GM21360 (cell line): Measurements from ENCODE around the gene NOD1.
A peak's percentile ranks its signal among the peaks of the same experiment; 100 is the strongest.

ENCODE experiments used
- ATAC-seq: cut with Tn5 transposase; IDR thresholded peaks from one replicate; pipeline ENCODE4 v1.9.1; 2021; ENCODE audit warnings: mild to moderate bottlenecking, moderate library complexity; ENCODE audit not compliant: unreplicated experiment

The NOD1 gene

GRCh38 chr7:30450240-30450982, 28.2 kb downstream of the NOD1 start:
- no peak for ATAC-seq

GRCh38 chr7:30448461-30449189, 30.0 kb downstream of the NOD1 start:
- ATAC-seq: no peak

- ATAC-seq: no peak
Observed at GRCh38 chr7:30447466-30447865, 31.1 kb downstream of the NOD1 start.

- no peak for ATAC-seq
Observed at GRCh38 chr7:30446266-30446665, 32.3 kb downstream of the NOD1 start.

GRCh38 chr7:30445770-30446169, 32.8 kb downstream of the NOD1 start:
- ATAC-seq: peak; percentile 97

GRCh38 chr7:30437823-30438574, 40.6 kb downstream of the NOD1 start:
- ATAC-seq: no peak

GRCh38 chr7:30436518-30436917, 42.1 kb downstream of the NOD1 start:
- ATAC-seq: no peak

GRCh38 chr7:30436046-30436445, 42.5 kb downstream of the NOD1 start:
- no peak for ATAC-seq

GRCh38 chr7:30434140-30434799, 44.3 kb downstream of the NOD1 start:
- no peak for ATAC-seq

- no peak for ATAC-seq
Observed at GRCh38 chr7:30433506-30433905, 45.1 kb downstream of the NOD1 start.

GRCh38 chr7:30433082-30433481, 45.5 kb downstream of the NOD1 start:
- no peak for ATAC-seq

- no peak for ATAC-seq
Observed at GRCh38 chr7:30430777-30431176, 47.8 kb downstream of the NOD1 start.

- ATAC-seq: no peak
Observed at GRCh38 chr7:30430276-30430675, 48.3 kb downstream of the NOD1 start.

- no peak for ATAC-seq
Observed at GRCh38 chr7:30429156-30429530, 49.4 kb downstream of the NOD1 start.

- ATAC-seq: no peak
Observed at GRCh38 chr7:30428246-30429155, 50.1 kb downstream of the NOD1 start.

GRCh38 chr7:30427296-30428070, 51.1 kb downstream of the NOD1 start:
- no peak for ATAC-seq

- ATAC-seq: no peak
Observed at GRCh38 chr7:30424506-30424905, 54.1 kb downstream of the NOD1 start.

- no peak for ATAC-seq
Observed at GRCh38 chr7:30423788-30424505, 54.6 kb downstream of the NOD1 start.

GRCh38 chr7:30422922-30423321, 55.7 kb downstream of the NOD1 start:
- ATAC-seq: no peak
